WTC11 (cell line): ENCODE measurements around the gene LHFPL6. TPM values are rescaled to one million over a fixed set of nuclear protein-coding genes. Genes with fewer than 3 reads are reported as not detected.

Experiments
- ATAC-seq: fragments of 200-7000 bp; cut with Tn5 transposase; 2 replicates; pipeline ENCODE4 v1.10.0; 2021; ENCODE audit warnings: mild to moderate bottlenecking, moderate library complexity
- CTCF ChIA-PET: fragments of 300-600 bp; sonication (Branson Sonifier 250); formaldehyde crosslinking; loops from one replicate; lab custom pipeline; 2021; ENCODE audit warnings: antibody characterized with exemption; lab: Charles Lee
- POLR2A ChIA-PET: fragments of 350-600 bp; sonication (Branson Sonifier 250); formaldehyde crosslinking; loops from one replicate; lab custom pipeline; 2021; ENCODE audit warnings: antibody characterized with exemption; lab: Charles Lee
- DNase-seq: peaks from one replicate; pipeline ENCODE4 v3.0.0; 2021; ENCODE audit warnings: low spot score
- H3K27ac Mint-ChIP-seq: 2 replicates; pipeline ENCODE4 v1.8.0; 2021; ENCODE audit warnings: mixed read lengths
- H3K27me3 Mint-ChIP-seq: 2 replicates; pipeline ENCODE4 v1.8.0; 2021; ENCODE audit warnings: low read depth, mild to moderate bottlenecking, moderate library complexity, mixed read lengths
- H3K36me3 Mint-ChIP-seq: 2 replicates; pipeline ENCODE4 v1.8.0; 2021; ENCODE audit warnings: mixed read lengths
- H3K4me1 Mint-ChIP-seq: 2 replicates; pipeline ENCODE4 v1.8.0; 2022; ENCODE audit warnings: mixed read lengths
- H3K4me3 Mint-ChIP-seq: 2 replicates; pipeline ENCODE4 v1.8.0; 2021; ENCODE audit warnings: mild to moderate bottlenecking, moderate library complexity, mixed read lengths
- H3K9me3 Mint-ChIP-seq: 2 replicates; pipeline ENCODE4 v1.8.0; 2021; ENCODE audit warnings: mixed read lengths
- AFF4 ChIP-seq: sonication (generic); formaldehyde crosslinking; IDR thresholded peaks from 2 replicates; pipeline ENCODE4 v1.8.1; 2023; ENCODE audit warnings: mild to moderate bottlenecking, missing genetic modification reagents, borderline replicate concordance
- ATF2 ChIP-seq: sonication (generic); formaldehyde crosslinking; IDR thresholded peaks from 2 replicates; pipeline ENCODE4 v1.8.1; 2022; ENCODE audit warnings: low read depth, missing genetic modification reagents, borderline replicate concordance
- ELF4 ChIP-seq: sonication (generic); formaldehyde crosslinking; IDR thresholded peaks from 2 replicates; pipeline ENCODE4 v1.8.1; 2022; ENCODE audit warnings: low read depth, mild to moderate bottlenecking, moderate library complexity, missing genetic modification reagents
- GABPB1 ChIP-seq: sonication (generic); formaldehyde crosslinking; IDR thresholded peaks from 2 replicates; pipeline ENCODE4 v1.8.1; 2023; ENCODE audit warnings: mild to moderate bottlenecking, missing genetic modification reagents
- GRHL2 ChIP-seq: fragments of 250-450 bp; sonication (Bioruptor Pico); IDR thresholded peaks from 2 replicates; pipeline ENCODE4 v1.8.0; 2022; ENCODE audit warnings: mild to moderate bottlenecking, moderate library complexity; ENCODE audit not compliant: insufficient replicate concordance, severe bottlenecking
- JAZF1 ChIP-seq: fragments of 250-450 bp; sonication (Bioruptor Pico); IDR thresholded peaks from 2 replicates; pipeline ENCODE4 v1.9.0; 2021; ENCODE audit warnings: moderate library complexity, mild to moderate bottlenecking, inconsistent platforms
- PREB ChIP-seq: sonication (generic); formaldehyde crosslinking; IDR thresholded peaks from 2 replicates; pipeline ENCODE4 v1.8.1; 2022; ENCODE audit warnings: mild to moderate bottlenecking, missing genetic modification reagents, moderate library complexity, borderline replicate concordance
- SMAD3 ChIP-seq: sonication (generic); formaldehyde crosslinking; IDR thresholded peaks from 2 replicates; pipeline ENCODE4 v1.8.0; 2022; ENCODE audit warnings: missing genetic modification reagents, mild to moderate bottlenecking, borderline replicate concordance
- ZNF219 ChIP-seq: sonication (generic); formaldehyde crosslinking; IDR thresholded peaks from 2 replicates; pipeline ENCODE4 v1.8.0; 2023; ENCODE audit warnings: missing genetic modification reagents, mild to moderate bottlenecking, borderline replicate concordance
- ZNF232 ChIP-seq: sonication (generic); formaldehyde crosslinking; IDR thresholded peaks from 2 replicates; pipeline ENCODE4 v1.8.0; 2022; ENCODE audit warnings: mild to moderate bottlenecking, missing genetic modification reagents
- ZNF317 ChIP-seq: sonication (generic); formaldehyde crosslinking; IDR thresholded peaks from 2 replicates; pipeline ENCODE4 v1.8.1; 2023; ENCODE audit warnings: low read depth, mild to moderate bottlenecking, moderate library complexity, missing genetic modification reagents, borderline replicate concordance
- ZNF396 ChIP-seq: fragments of 250-450 bp; sonication (Bioruptor Pico); IDR thresholded peaks from 2 replicates; pipeline ENCODE4 v1.8.0; 2021; ENCODE audit warnings: mild to moderate bottlenecking, moderate library complexity, borderline replicate concordance
- ZNF423 ChIP-seq: fragments of 250-450 bp; sonication (Bioruptor Pico); IDR thresholded peaks from 2 replicates; pipeline ENCODE4 v2.1.2; 2022; ENCODE audit warnings: mild to moderate bottlenecking, moderate library complexity
- ZNF671 ChIP-seq: fragments of 250-450 bp; sonication (Bioruptor Pico); IDR thresholded peaks from 2 replicates; pipeline ENCODE4 v1.8.0; 2021; ENCODE audit warnings: mild to moderate bottlenecking
- total RNA-seq: library from RNA; stranded (reverse); gene quantifications from 3 replicates; pipeline ENCODE4 v1.2.3, GENCODE V29; 2021
- TF ChIP-seq, protein P1 (sequence below): sonication (generic); formaldehyde crosslinking; conservative IDR thresholded peaks from 2 replicates; pipeline ENCODE4 v1.8.1; 2023; ENCODE audit warnings: mild to moderate bottlenecking, low read depth, missing genetic modification reagents, moderate library complexity
- TF ChIP-seq, protein P2 (sequence below): sonication (generic); formaldehyde crosslinking; IDR thresholded peaks from 2 replicates; pipeline ENCODE4 v1.8.1; 2023; ENCODE audit warnings: mild to moderate bottlenecking, missing genetic modification reagents, moderate library complexity
- TF ChIP-seq, protein P3 (sequence below): sonication (generic); formaldehyde crosslinking; IDR thresholded peaks from 2 replicates; pipeline ENCODE4 v1.8.1; 2023; ENCODE audit warnings: mild to moderate bottlenecking, missing genetic modification reagents, moderate library complexity
- TF ChIP-seq, protein P4 (sequence below): fragments of 250-450 bp; sonication (Bioruptor Pico); IDR thresholded peaks from 2 replicates; pipeline ENCODE4 v1.9.0; 2021; ENCODE audit warnings: moderate library complexity, mild to moderate bottlenecking, inconsistent platforms, borderline replicate concordance
- TF ChIP-seq, protein P5 (sequence below): sonication (generic); formaldehyde crosslinking; IDR thresholded peaks from 2 replicates; pipeline ENCODE4 v1.8.0; 2022; ENCODE audit warnings: mild to moderate bottlenecking, missing genetic modification reagents
- TF ChIP-seq, protein P6 (sequence below): sonication (generic); formaldehyde crosslinking; IDR thresholded peaks from 2 replicates; pipeline ENCODE4 v1.8.1; 2023; ENCODE audit warnings: mild to moderate bottlenecking, missing genetic modification reagents

LHFPL6 gene
- total RNA-seq, 1 experiment from 2014 or later: 4.5 TPM

DNA sequence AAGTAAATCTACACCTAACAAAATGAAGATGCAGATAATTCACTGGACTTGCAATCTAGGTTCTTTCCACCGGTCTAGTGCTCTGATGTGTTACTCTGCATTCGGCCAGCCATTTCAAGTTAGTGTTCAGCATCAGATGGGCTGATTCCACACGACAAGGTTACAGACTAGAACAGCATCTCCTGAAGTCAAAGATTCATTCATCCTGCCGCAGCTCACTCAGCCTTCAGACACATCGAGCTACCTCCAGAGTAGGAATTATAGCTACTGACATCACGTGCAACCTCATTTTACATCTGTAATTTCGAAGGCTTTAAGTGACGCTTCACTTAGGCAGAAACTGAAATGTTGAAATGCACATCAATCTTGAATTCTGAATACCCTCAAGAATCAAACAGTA is 76.5 kb downstream of the LHFPL6 start:
- Mint-ChIP-seq H3K27me3 (no peaks in the 10 kb centered on the region), H3K4me1 (peaks cover 6% of the 10 kb centered on the region), H3K9me3 (no peaks in the 10 kb centered on the region), H3K36me3 (no peaks in the 10 kb centered on the region), H3K4me3 (no peak overlapping the region), H3K27ac (no peak overlapping the region)
- no peak for DNase-seq
- ATAC-seq: no peak
- ChIA-PET CTCF (no interaction called here), POLR2A (no interaction called here)
- TF ChIP-seq, protein P1, sequence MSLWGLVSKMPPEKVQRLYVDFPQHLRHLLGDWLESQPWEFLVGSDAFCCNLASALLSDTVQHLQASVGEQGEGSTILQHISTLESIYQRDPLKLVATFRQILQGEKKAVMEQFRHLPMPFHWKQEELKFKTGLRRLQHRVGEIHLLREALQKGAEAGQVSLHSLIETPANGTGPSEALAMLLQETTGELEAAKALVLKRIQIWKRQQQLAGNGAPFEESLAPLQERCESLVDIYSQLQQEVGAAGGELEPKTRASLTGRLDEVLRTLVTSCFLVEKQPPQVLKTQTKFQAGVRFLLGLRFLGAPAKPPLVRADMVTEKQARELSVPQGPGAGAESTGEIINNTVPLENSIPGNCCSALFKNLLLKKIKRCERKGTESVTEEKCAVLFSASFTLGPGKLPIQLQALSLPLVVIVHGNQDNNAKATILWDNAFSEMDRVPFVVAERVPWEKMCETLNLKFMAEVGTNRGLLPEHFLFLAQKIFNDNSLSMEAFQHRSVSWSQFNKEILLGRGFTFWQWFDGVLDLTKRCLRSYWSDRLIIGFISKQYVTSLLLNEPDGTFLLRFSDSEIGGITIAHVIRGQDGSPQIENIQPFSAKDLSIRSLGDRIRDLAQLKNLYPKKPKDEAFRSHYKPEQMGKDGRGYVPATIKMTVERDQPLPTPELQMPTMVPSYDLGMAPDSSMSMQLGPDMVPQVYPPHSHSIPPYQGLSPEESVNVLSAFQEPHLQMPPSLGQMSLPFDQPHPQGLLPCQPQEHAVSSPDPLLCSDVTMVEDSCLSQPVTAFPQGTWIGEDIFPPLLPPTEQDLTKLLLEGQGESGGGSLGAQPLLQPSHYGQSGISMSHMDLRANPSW: no peak
- TF ChIP-seq, protein P2, sequence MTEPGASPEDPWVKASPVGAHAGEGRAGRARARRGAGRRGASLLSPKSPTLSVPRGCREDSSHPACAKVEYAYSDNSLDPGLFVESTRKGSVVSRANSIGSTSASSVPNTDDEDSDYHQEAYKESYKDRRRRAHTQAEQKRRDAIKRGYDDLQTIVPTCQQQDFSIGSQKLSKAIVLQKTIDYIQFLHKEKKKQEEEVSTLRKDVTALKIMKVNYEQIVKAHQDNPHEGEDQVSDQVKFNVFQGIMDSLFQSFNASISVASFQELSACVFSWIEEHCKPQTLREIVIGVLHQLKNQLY: no peak
- TF ChIP-seq, protein P3, sequence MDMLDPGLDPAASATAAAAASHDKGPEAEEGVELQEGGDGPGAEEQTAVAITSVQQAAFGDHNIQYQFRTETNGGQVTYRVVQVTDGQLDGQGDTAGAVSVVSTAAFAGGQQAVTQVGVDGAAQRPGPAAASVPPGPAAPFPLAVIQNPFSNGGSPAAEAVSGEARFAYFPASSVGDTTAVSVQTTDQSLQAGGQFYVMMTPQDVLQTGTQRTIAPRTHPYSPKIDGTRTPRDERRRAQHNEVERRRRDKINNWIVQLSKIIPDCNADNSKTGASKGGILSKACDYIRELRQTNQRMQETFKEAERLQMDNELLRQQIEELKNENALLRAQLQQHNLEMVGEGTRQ (CRISPR knock-in tag): no peak
- TF ChIP-seq ATF2 (CRISPR knock-in tag) (no peak), ZNF423 (CRISPR knock-in tag) (no peak), SMAD3 (CRISPR knock-in tag) (no peak), ZNF671 (CRISPR knock-in tag) (no peak), ZNF219 (CRISPR knock-in tag) (no peak), GRHL2 (CRISPR knock-in tag) (no peak), ZNF232 (CRISPR knock-in tag) (no peak), ZNF317 (CRISPR knock-in tag) (no peak), ZNF396 (no peak), PREB (CRISPR knock-in tag) (no peak), GABPB1 (CRISPR knock-in tag) (no peak)
- TF ChIP-seq, protein P4, sequence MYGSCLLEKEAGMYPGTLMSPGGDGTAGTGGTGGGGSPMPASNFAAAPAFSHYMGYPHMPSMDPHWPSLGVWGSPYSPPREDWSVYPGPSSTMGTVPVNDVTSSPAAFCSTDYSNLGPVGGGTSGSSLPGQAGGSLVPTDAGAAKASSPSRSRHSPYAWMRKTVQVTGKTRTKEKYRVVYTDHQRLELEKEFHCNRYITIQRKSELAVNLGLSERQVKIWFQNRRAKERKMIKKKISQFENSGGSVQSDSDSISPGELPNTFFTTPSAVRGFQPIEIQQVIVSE: no peak
- TF ChIP-seq, protein P5, sequence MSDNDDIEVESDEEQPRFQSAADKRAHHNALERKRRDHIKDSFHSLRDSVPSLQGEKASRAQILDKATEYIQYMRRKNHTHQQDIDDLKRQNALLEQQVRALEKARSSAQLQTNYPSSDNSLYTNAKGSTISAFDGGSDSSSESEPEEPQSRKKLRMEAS (CRISPR knock-in tag): no peak
- TF ChIP-seq, all 79 proteins: peak for 0

GRCh38 chr13:39525506-39525905 is 77.5 kb downstream of the LHFPL6 start:
- no peak for DNase-seq
- Mint-ChIP-seq H3K9me3 (no peaks in the 10 kb centered on the region), H3K27ac (no peak overlapping the region), H3K36me3 (no peaks in the 10 kb centered on the region), H3K4me1 (peaks cover under 1% of the 10 kb centered on the region; the same call in 1 of the 2 replicates), H3K4me3 (no peak overlapping the region), H3K27me3 (no peaks in the 10 kb centered on the region)
- ChIA-PET CTCF (no interaction called here), POLR2A (no interaction called here)
- no peak for ATAC-seq
- TF ChIP-seq AFF4 (no peak), JAZF1 (CRISPR knock-in tag) (no peak), ELF4 (CRISPR knock-in tag) (no peak), ZNF396 (no peak)
- TF ChIP-seq, protein P6, sequence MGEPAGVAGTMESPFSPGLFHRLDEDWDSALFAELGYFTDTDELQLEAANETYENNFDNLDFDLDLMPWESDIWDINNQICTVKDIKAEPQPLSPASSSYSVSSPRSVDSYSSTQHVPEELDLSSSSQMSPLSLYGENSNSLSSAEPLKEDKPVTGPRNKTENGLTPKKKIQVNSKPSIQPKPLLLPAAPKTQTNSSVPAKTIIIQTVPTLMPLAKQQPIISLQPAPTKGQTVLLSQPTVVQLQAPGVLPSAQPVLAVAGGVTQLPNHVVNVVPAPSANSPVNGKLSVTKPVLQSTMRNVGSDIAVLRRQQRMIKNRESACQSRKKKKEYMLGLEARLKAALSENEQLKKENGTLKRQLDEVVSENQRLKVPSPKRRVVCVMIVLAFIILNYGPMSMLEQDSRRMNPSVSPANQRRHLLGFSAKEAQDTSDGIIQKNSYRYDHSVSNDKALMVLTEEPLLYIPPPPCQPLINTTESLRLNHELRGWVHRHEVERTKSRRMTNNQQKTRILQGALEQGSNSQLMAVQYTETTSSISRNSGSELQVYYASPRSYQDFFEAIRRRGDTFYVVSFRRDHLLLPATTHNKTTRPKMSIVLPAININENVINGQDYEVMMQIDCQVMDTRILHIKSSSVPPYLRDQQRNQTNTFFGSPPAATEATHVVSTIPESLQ (CRISPR knock-in tag): no peak
- TF ChIP-seq, protein P5 (CRISPR knock-in tag): no peak
